Measurements from ENCODE around the gene TMEM94.

The TMEM94 gene

DNA sequence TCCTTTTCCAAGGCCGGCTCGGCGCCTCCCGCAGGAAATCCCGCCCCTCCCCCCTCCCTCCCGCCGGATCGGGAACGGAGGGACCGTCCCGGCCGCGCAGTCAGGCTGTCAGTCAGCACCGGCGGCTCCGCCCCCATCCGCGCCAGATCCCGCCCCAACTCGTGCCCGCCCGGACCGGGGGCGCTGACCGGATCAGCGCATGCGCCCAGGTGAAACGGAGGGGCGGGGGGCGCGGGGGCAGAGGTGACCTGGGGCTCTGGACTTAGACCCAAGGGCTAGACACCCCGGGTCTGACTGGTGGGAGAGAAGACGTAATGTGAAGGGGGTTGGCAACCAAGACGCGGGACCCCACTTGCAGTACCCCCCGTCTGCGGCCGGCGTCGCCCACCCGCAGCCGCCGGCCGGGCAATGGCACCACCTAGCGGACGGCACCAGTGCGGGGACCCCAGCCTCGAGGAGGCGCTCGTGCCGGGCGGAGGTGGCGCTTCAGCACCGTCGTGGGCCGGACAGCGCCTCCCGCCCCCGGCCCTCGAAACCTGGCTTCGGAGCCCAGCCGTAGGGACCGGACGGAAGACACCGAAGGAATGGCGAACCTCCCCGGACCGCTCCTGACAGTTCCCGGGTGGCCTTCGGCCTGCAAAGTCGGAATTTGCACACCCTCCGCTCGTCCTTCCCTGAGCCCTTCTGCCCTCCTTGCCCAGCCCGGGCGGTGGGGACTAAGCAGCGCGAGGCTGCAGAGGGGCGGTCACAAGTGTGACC lies 59.2 kb downstream of the TMEM94 start, which contains the start of gene CASKIN2 (continued):
- no peak for TF ChIP-seq ZNF350 (tag by site-specific recombination; IDR thresholded peaks at IDR 0.05)
- TF ChIP-seq, protein P1, sequence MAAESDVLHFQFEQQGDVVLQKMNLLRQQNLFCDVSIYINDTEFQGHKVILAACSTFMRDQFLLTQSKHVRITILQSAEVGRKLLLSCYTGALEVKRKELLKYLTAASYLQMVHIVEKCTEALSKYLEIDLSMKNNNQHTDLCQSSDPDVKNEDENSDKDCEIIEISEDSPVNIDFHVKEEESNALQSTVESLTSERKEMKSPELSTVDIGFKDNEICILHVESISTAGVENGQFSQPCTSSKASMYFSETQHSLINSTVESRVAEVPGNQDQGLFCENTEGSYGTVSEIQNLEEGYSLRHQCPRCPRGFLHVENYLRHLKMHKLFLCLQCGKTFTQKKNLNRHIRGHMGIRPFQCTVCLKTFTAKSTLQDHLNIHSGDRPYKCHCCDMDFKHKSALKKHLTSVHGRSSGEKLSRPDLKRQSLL (tag by site-specific recombination; IDR thresholded peaks at IDR 0.05): peak; percentile 43
- TF ChIP-seq ZNF311 (tag by site-specific recombination; IDR thresholded peaks at IDR 0.05; ENCODE audit: borderline replicate concordance): no peak
- TF ChIP-seq ZNF658 (tag by site-specific recombination; IDR thresholded peaks at IDR 0.05): peak; percentile 52; the same call in 1 of the 2 replicates
- TF ChIP-seq ZNF843 (tag by site-specific recombination; IDR thresholded peaks at IDR 0.05): no peak; the same call in 1 of the 2 replicates
- TF ChIP-seq ZBTB49 (tag by site-specific recombination; IDR thresholded peaks at IDR 0.05; ENCODE audit: low read depth): no peak
- TF ChIP-seq SP3 (tag by site-specific recombination; IDR thresholded peaks at IDR 0.05): peak; percentile 57
- TF ChIP-seq ZNF239 (tag by site-specific recombination; IDR thresholded peaks at IDR 0.05): no peak
- TF ChIP-seq OSR2 (tag by site-specific recombination; IDR thresholded peaks at IDR 0.05): no peak
- TF ChIP-seq ZNF555 (tag by site-specific recombination; conservative IDR thresholded peaks at IDR 0.05): no peak
- no peak for TF ChIP-seq ZNF202 (tag by site-specific recombination; IDR thresholded peaks at IDR 0.05; ENCODE audit: borderline replicate concordance)
- TF ChIP-seq ZSCAN30 (tag by site-specific recombination; IDR thresholded peaks at IDR 0.05): peak; percentile 86; the same call in 1 of the 2 replicates
- no peak for TF ChIP-seq ZNF132 (tag by site-specific recombination; IDR thresholded peaks at IDR 0.05; ENCODE audit: borderline replicate concordance)
- no peak for TF ChIP-seq ZNF558 (tag by site-specific recombination; IDR thresholded peaks at IDR 0.05)
- no peak for TF ChIP-seq ZNF274 (IDR thresholded peaks at IDR 0.05; ENCODE audit: low read length)
- TF ChIP-seq ZNF274 (tag by site-specific recombination; IDR thresholded peaks at IDR 0.05; ENCODE audit: borderline replicate concordance): no peak
- no peak for TF ChIP-seq ZNF174 (tag by site-specific recombination; IDR thresholded peaks at IDR 0.05)
- TF ChIP-seq, protein P2, sequence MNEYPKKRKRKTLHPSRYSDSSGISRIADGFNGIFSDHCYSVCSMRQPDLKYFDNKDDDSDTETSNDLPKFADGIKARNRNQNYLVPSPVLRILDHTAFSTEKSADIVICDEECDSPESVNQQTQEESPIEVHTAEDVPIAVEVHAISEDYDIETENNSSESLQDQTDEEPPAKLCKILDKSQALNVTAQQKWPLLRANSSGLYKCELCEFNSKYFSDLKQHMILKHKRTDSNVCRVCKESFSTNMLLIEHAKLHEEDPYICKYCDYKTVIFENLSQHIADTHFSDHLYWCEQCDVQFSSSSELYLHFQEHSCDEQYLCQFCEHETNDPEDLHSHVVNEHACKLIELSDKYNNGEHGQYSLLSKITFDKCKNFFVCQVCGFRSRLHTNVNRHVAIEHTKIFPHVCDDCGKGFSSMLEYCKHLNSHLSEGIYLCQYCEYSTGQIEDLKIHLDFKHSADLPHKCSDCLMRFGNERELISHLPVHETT (tag by site-specific recombination; IDR thresholded peaks at IDR 0.05): 0 out of 2 replicates have a peak, but pooled peaks have one; percentile 13
- TF ChIP-seq ZBTB48 (tag by site-specific recombination; IDR thresholded peaks at IDR 0.05): peak; percentile 91
- peak; percentile 100 for TF ChIP-seq ZBTB7A (tag by site-specific recombination; IDR thresholded peaks at IDR 0.05; ENCODE audit: low read depth)
- TF ChIP-seq GLI4 (tag by site-specific recombination; IDR thresholded peaks at IDR 0.05): peak; percentile 18
- peak; percentile 92 for TF ChIP-seq ZFHX2 (tag by site-specific recombination; conservative IDR thresholded peaks at IDR 0.05)
- TF ChIP-seq ZNF354C (tag by site-specific recombination; IDR thresholded peaks at IDR 0.05; ENCODE audit: borderline replicate concordance, low read depth): no peak
- TF ChIP-seq MYNN (tag by site-specific recombination; IDR thresholded peaks at IDR 0.05; ENCODE audit: borderline replicate concordance): peak; percentile 14; the same call in 1 of the 2 replicates
- TF ChIP-seq ZNF660 (tag by site-specific recombination; IDR thresholded peaks at IDR 0.05): peak; percentile 12
- TF ChIP-seq ZBTB21 (tag by site-specific recombination; IDR thresholded peaks at IDR 0.05): no peak
- no peak for TF ChIP-seq ZNF121 (tag by site-specific recombination; IDR thresholded peaks at IDR 0.05)
- no peak for TF ChIP-seq HOXA7 (CRISPR knock-in tag; IDR thresholded peaks at IDR 0.05; ENCODE audit: borderline replicate concordance)
- no peak for TF ChIP-seq ZNF48 (tag by site-specific recombination; IDR thresholded peaks at IDR 0.05)
- peak; percentile 98 for TF ChIP-seq IKZF3 (tag by site-specific recombination; IDR thresholded peaks at IDR 0.05)
- no peak for TF ChIP-seq TCF7L2 (IDR thresholded peaks at IDR 0.05; ENCODE audit: borderline replicate concordance, low read depth, low read length)
- TF ChIP-seq, protein P3, sequence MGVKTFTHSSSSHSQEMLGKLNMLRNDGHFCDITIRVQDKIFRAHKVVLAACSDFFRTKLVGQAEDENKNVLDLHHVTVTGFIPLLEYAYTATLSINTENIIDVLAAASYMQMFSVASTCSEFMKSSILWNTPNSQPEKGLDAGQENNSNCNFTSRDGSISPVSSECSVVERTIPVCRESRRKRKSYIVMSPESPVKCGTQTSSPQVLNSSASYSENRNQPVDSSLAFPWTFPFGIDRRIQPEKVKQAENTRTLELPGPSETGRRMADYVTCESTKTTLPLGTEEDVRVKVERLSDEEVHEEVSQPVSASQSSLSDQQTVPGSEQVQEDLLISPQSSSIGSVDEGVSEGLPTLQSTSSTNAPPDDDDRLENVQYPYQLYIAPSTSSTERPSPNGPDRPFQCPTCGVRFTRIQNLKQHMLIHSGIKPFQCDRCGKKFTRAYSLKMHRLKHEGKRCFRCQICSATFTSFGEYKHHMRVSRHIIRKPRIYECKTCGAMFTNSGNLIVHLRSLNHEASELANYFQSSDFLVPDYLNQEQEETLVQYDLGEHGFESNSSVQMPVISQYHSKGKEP (tag by site-specific recombination; IDR thresholded peaks at IDR 0.05): no peak
- TF ChIP-seq ZXDB (tag by site-specific recombination; IDR thresholded peaks at IDR 0.05): peak; percentile 31; the same call in 1 of the 2 replicates
- no peak for TF ChIP-seq ZNF175 (tag by site-specific recombination; IDR thresholded peaks at IDR 0.05)
- TF ChIP-seq YY1 (tag by site-specific recombination; IDR thresholded peaks at IDR 0.05): no peak
- TF ChIP-seq ZNF223 (tag by site-specific recombination; IDR thresholded peaks at IDR 0.05): 0 out of 2 replicates have a peak, but pooled peaks have one; percentile 43
